Transverse colon (tissue), 4 donors: ENCODE data around the gene KRTAP10-11.

Experiments used
- CTCF ChIP-seq, 5 experiments: fragments of 200-600 bp in 3 of 5; fragments of 450-650 bp in 2 of 5; sonication (generic) in 3 of 5; IDR thresholded peaks; 1 replicate in 2 of 5; 2 replicates in 3 of 5; pipeline ENCODE4 v1.5.1; 2016 to 2017; ENCODE audit warnings: antibody characterized with exemption in 5 of 5, inconsistent platforms in 3 of 5, mild to moderate bottlenecking in 2 of 5, moderate library complexity in 1 of 5
- EP300 ChIP-seq: sonication (generic); formaldehyde crosslinking; IDR thresholded peaks from one replicate; pipeline ENCODE4 v1.6.1; 2017; ENCODE audit warnings: antibody characterized with exemption, low read depth
- POLR2A ChIP-seq: fragments of 450-650 bp; IDR thresholded peaks from one replicate; pipeline ENCODE4 v1.6.1; 2016; ENCODE audit warnings: antibody characterized with exemption, mild to moderate bottlenecking, moderate library complexity
- POLR2AphosphoS5 ChIP-seq, 3 donors: sonication (generic); formaldehyde crosslinking; IDR thresholded peaks; one replicate each; pipeline ENCODE4 v1.6.1; 2016; ENCODE audit warnings: antibody characterized with exemption in 3 of 3

GRCh38 chr21:44681861-44682579, 35.8 kb downstream of the KRTAP10-11 start, which contains the start of gene KRTAP12-1:
- no peak for TF ChIP-seq POLR2A
- TF ChIP-seq POLR2AphosphoS5 (IDR thresholded peaks at IDR 0.05) = no peak
- TF ChIP-seq CTCF (IDR thresholded peaks at IDR 0.05) = no peak
- TF ChIP-seq EP300 = no peak
